Measurements from ENCODE around the gene MMP8. TPM values are rescaled to one million over a fixed set of nuclear protein-coding genes. Genes with fewer than 3 reads are reported as not detected.

MMP8 gene
- total and polyA plus RNA-seq, 10 of the 15 experiments (the other 5 are each of a cell fraction or from before 2014, with no cell fraction given) = 0.01 TPM; not detected in 9

GRCh38 chr11:102773386-102773785 lies 48.6 kb upstream of the MMP8 start (continued):
- TF ChIP-seq CUX1 (IDR thresholded peaks at IDR 0.05; ENCODE audit: insufficient replicate concordance, low read depth, low read length) = no peak
- no peak for TF ChIP-seq NFYA (IDR thresholded peaks at IDR 0.05; ENCODE audit: borderline replicate concordance, low read depth, low read length)
- no peak for TF ChIP-seq RELB (IDR thresholded peaks at IDR 0.05; ENCODE audit: low read depth)
- TF ChIP-seq SUZ12 (IDR thresholded peaks at IDR 0.05; ENCODE audit: unreplicated experiment) = no peak
- TF ChIP-seq RAD51 (IDR thresholded peaks at IDR 0.05) = no peak
- TF ChIP-seq POLR2AphosphoS5 (IDR thresholded peaks at IDR 0.05; ENCODE audit: low read length) = no peak

Measured in GM12878 (cell line).